GM20000 (cell line): Measurements from ENCODE around the gene KLHL10.
"Not testable (repeated sequence)": the region's sequence is repeated elsewhere in the genome, so short reads cannot be mapped to it uniquely, and the experiment has no call there.

Source experiments
- DNase-seq: peaks from one replicate; pipeline ENCODE4 v3.0.0; 2012; ENCODE audit warnings: low spot score
- TF ChIP-seq, protein P1 (sequence below): IDR thresholded peaks from 2 replicates; pipeline ENCODE4 v1.5.1; 2012; ENCODE audit warnings: mild to moderate bottlenecking, control low read depth; ENCODE audit errors: extremely low read depth, missing control alignments

KLHL10 gene

DNA sequence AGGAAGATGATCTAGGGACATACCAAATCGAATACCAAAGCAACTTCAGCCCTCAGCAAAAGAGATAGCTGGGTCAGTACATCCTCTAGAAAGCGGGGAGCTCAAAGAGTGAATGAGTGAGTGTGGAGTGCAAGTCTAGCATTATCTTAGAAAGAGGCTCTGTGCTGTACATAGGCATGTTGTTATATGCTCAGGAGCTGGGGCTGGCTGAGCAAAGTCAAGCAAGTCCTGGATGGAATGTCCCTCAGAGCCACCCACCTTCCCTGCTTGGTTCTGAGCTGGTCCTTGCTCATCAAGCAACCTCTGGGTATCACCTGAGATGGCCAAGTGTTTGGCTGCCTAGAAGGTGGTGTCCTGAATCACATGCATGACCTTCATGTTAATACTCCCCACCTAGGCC, 32.5 kb downstream of the KLHL10 start:
- DNase-seq, result no peak
- TF ChIP-seq, protein P1, sequence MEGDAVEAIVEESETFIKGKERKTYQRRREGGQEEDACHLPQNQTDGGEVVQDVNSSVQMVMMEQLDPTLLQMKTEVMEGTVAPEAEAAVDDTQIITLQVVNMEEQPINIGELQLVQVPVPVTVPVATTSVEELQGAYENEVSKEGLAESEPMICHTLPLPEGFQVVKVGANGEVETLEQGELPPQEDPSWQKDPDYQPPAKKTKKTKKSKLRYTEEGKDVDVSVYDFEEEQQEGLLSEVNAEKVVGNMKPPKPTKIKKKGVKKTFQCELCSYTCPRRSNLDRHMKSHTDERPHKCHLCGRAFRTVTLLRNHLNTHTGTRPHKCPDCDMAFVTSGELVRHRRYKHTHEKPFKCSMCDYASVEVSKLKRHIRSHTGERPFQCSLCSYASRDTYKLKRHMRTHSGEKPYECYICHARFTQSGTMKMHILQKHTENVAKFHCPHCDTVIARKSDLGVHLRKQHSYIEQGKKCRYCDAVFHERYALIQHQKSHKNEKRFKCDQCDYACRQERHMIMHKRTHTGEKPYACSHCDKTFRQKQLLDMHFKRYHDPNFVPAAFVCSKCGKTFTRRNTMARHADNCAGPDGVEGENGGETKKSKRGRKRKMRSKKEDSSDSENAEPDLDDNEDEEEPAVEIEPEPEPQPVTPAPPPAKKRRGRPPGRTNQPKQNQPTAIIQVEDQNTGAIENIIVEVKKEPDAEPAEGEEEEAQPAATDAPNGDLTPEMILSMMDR, result no peak

DNA sequence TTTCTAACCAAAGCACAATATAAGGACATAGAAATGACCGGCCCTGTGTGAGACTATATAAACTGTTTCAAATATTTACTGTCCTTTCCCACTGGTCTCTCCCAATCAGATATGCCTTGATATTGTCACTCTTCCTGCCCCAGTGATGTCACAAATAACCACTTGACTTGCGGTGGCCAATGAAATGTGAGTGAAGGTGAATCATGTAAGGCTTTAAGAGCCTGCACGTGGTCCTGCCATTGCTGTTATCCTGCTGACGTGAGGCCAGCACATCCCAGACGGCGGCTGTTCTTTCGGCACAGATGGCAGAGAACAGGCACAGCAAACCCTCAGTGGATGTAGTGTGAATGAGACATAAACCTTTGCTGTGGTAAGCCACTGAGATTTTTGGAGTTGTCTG, 33.0 kb downstream of the KLHL10 start:
- DNase-seq, result no peak
- TF ChIP-seq, protein P1, result no peak

DNA sequence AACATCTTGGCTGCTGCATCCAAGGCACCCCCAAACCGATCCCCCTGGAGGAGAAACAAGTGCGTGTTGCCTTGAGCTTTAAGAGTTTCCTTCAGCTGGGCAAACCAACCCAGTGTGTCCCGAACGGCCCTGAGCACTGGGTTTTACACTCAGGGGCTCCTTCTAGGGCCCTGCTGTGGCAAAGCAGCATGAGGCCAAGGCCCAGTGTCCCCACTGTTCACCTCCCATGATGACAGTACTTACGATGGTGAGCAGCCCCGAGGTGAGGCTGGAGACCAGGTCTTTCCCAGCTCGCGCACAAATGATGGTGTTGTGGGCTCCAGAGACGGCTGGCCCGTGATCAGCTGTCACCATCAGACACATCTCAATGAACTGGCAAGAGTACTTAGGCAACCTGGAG, 34.2 kb downstream of the KLHL10 start:
- TF ChIP-seq, protein P1, result no peak
- no peak for DNase-seq

DNA sequence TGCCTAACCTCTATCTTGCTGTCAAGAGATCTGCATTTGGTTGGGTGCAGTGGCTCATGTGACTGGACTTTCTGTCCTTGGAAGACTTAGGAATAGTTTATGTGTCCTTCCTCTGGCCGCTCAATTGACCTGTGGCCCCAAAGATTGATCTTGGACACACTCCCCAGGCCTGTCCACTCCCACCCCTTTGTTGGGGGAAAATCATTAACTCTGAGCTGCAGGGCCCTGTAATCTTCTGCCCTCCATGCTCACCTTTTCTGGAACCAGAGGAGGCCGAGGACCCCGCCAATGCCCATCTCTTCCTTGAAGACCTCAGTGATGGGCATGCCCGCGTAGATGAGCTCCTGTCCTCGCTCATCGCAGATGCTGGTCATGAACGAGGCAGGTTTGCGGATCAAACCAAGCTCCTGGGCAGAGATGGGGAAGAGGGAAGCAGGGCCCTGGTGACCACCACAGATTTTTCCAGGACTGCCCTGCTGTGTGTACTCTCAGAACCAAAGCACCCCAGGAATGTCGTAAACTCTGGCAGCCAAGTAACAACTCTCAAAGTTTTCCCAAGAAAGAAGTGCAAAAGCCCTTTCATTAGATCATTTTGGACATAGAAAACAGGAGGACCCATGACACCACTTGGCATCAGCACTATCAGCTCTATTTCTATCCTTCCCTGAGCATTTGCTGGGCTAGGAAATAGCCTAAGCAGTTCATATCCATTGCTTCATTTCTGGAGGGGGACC, 36.1 kb downstream of the KLHL10 start:
- DNase-seq, result no peak
- TF ChIP-seq, protein P1, result no peak

DNA sequence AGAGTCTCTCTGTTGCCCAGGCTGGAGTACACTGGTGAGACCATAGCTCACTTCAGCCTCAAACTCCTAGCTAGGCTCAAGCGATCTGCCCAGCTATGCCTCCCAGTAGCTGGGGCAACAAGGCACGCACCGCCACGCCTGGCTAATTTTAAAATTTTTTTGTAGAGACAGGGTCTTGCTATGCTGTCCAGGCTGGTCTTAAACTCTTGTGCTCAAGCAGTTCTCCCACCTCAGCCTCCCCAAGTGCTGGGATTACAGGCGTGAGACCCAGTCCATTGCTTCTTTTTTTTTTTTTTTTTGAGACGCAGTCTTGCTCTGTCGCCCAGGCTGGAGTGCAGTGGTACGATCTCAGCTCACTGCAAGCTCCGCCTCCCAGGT, 36.7 kb downstream of the KLHL10 start:
- DNase-seq, result not testable (repeated sequence)

DNA sequence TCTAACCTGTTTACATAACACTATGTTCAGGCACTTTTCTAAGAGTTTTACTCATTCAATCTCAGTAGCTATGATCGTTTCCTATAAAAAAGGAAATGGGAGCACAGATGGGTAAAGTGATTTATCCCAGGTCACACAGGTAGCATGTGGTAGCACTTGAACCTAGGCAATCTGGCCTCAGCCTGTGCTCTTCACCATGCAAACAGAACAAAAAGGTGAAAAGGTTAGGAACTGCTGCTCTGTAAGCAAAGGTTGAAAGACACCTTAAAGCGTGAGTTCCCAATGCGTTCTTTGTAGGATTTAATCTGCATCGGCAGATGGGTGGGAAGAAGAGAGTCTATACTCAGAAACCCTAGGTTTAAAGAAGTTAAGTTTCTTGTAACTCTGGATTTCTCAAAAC, 42.5 kb downstream of the KLHL10 start:
- TF ChIP-seq, protein P1, result no peak
- DNase-seq, result no peak

DNA sequence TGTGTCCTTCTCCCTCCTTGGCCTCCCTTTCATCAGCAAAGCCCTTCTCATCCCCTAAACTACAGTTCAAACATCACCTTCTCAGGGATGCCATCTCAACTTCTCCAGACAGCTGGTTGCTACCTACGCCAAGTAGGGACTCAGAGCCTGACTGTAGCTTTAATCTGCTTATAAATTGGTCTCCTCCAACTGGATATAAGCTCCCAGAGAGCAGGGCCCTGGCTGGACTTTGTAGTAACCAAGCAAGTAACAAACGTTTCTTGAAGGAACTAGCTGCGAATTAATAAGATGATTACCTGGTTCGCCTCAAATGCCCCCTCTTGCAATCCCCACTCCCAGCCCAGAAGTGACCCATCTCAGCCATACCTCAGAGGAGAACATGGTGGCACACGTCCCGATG, 45.1 kb downstream of the KLHL10 start:
- TF ChIP-seq, protein P1, result no peak
- DNase-seq, result no peak

DNA sequence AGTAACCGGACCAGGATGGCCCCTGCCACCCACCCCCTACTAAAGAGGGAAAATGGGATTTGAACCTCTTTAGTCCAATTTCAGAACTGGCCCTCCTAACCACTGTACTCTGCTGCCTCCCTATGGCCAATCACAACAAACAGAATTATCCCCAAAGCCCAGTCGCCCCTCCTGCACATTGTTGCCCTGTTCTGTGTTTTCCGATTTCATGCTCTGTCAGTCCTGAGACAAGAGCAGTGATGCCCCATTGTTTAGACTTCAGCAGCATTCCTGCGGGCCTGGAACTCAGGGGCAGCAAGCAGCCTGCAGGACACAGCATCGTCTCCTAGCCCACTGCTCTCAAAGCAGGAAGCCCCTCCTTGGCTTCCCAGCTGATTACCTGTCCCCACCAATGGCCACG, 48.1 kb downstream of the KLHL10 start:
- TF ChIP-seq, protein P1, result no peak

More for the DNA sequence above, 48.1 kb downstream of the KLHL10 start:
- no peak for DNase-seq
